H9 (cell line): Measurements from ENCODE around the gene TMC8. TPM values are rescaled to one million over a fixed set of nuclear protein-coding genes. Genes with fewer than 3 reads are reported as not detected.

Source experiments
- DNase-seq: peaks from one replicate; pipeline ENCODE4 v3.0.0-alpha.2; 2017
- H2AFZ ChIP-seq: one replicate; pipeline ENCODE4 v1.6.1; 2013; ENCODE audit warnings: mild to moderate bottlenecking, low read length, control low read depth, moderate library complexity
- H2AK5ac ChIP-seq: 2 replicates; pipeline ENCODE4 v1.6.1; 2013; ENCODE audit warnings: low read length, control low read depth, mixed read lengths; ENCODE audit not compliant: insufficient read length
- H2BK120ac ChIP-seq: one replicate; pipeline ENCODE4 v1.6.1; 2013; ENCODE audit warnings: low read depth, mild to moderate bottlenecking, low read length, control low read depth, inconsistent platforms; ENCODE audit not compliant: poor library complexity, severe bottlenecking
- H2BK12ac ChIP-seq: 2 replicates; pipeline ENCODE4 v1.6.1; 2013; ENCODE audit warnings: low read length, control low read depth, mixed read lengths, low read depth; ENCODE audit not compliant: insufficient read length
- H2BK15ac ChIP-seq: 2 replicates; pipeline ENCODE4 v1.6.1; 2013; ENCODE audit warnings: low read depth, low read length, control low read depth
- H2BK20ac ChIP-seq: one replicate; pipeline ENCODE4 v1.6.1; 2013; ENCODE audit warnings: low read depth, mild to moderate bottlenecking, low read length, control low read depth, inconsistent platforms; ENCODE audit not compliant: poor library complexity, severe bottlenecking
- H2BK5ac ChIP-seq: 2 replicates; pipeline ENCODE4 v1.6.1; 2013; ENCODE audit warnings: low read length, control low read depth, mixed read lengths; ENCODE audit not compliant: insufficient read length
- H3K14ac ChIP-seq: 2 replicates; pipeline ENCODE4 v1.6.1; 2013; ENCODE audit warnings: low read length, control low read depth; ENCODE audit not compliant: insufficient read depth
- H3K18ac ChIP-seq: 2 replicates; pipeline ENCODE4 v1.6.1; 2013; ENCODE audit warnings: low read depth, mild to moderate bottlenecking, mixed read lengths, low read length, control low read depth; ENCODE audit not compliant: insufficient read length
- H3K23ac ChIP-seq: 2 replicates; pipeline ENCODE4 v1.6.1; 2013; ENCODE audit warnings: low read length, control low read depth, mixed read lengths, low read depth; ENCODE audit not compliant: insufficient read length
- H3K23me2 ChIP-seq: 2 replicates; pipeline ENCODE4 v1.6.1; 2013; ENCODE audit warnings: low read depth, mild to moderate bottlenecking, mixed read lengths, low read length, control low read depth; ENCODE audit not compliant: insufficient read length, poor library complexity, severe bottlenecking
- H3K27ac ChIP-seq: 2 replicates; pipeline ENCODE4 v1.5.1; 2013; ENCODE audit warnings: low read length, control low read depth, mixed read lengths, low read depth; ENCODE audit not compliant: insufficient read length
- H3K27me3 ChIP-seq: 2 replicates; pipeline ENCODE4 v1.6.1; 2013; ENCODE audit warnings: low read length, control low read depth, inconsistent platforms; ENCODE audit not compliant: insufficient read depth
- H3K4ac ChIP-seq: 2 replicates; pipeline ENCODE4 v1.6.1; 2013; ENCODE audit warnings: low read depth, mild to moderate bottlenecking, control low read depth, inconsistent platforms, low read length, moderate library complexity
- H3K4me1 ChIP-seq: 2 replicates; pipeline ENCODE4 v1.6.1; 2013; ENCODE audit warnings: low read length, control low read depth, inconsistent platforms; ENCODE audit not compliant: insufficient read depth
- H3K4me2 ChIP-seq: 2 replicates; pipeline ENCODE4 v1.6.1; 2013; ENCODE audit warnings: low read length, control low read depth, mixed read lengths; ENCODE audit not compliant: insufficient read length, insufficient read depth
- H3K56ac ChIP-seq: 2 replicates; pipeline ENCODE4 v1.6.1; 2013; ENCODE audit warnings: low read depth, mild to moderate bottlenecking, mixed read lengths, low read length, control low read depth; ENCODE audit not compliant: insufficient read length
- H3K79me1 ChIP-seq: 2 replicates; pipeline ENCODE4 v1.6.1; 2013; ENCODE audit warnings: low read depth, mild to moderate bottlenecking, moderate library complexity, low read length, control low read depth, inconsistent platforms; ENCODE audit not compliant: insufficient read depth, poor library complexity, severe bottlenecking
- H3K79me2 ChIP-seq: 2 replicates; pipeline ENCODE4 v1.6.1; 2013; ENCODE audit warnings: low read length, control low read depth, inconsistent platforms; ENCODE audit not compliant: insufficient read depth
- H3K9ac ChIP-seq: 2 replicates; pipeline ENCODE4 v1.6.1; 2013; ENCODE audit warnings: low read length, control low read depth, mixed read lengths; ENCODE audit not compliant: insufficient read length; ENCODE audit errors: extremely low read depth
- H3K9me3 ChIP-seq: one replicate; pipeline ENCODE4 v1.6.1; 2013; ENCODE audit warnings: low read depth, low read length, inconsistent platforms; ENCODE audit not compliant: control insufficient read depth
- H3T11ph ChIP-seq: one replicate; pipeline ENCODE4 v1.6.1; 2013; ENCODE audit warnings: mild to moderate bottlenecking, low read length, control low read depth, inconsistent platforms
- H4K20me1 ChIP-seq: one replicate; pipeline ENCODE4 v1.6.1; 2013; ENCODE audit not compliant: control insufficient read depth, insufficient read length, insufficient read depth
- H4K5ac ChIP-seq: 2 replicates; pipeline ENCODE4 v1.6.1; 2013; ENCODE audit warnings: low read depth, mild to moderate bottlenecking, mixed read lengths, low read length, control low read depth; ENCODE audit not compliant: insufficient read length
- H4K8ac ChIP-seq: replicated peaks from 2 replicates; pipeline ENCODE4 v1.6.1; 2013; ENCODE audit warnings: low read length, control low read depth, mixed read lengths, low read depth; ENCODE audit not compliant: insufficient read length
- H4K91ac ChIP-seq: 2 replicates; pipeline ENCODE4 v1.6.1; 2013; ENCODE audit warnings: low read depth, mild to moderate bottlenecking, moderate library complexity, mixed read lengths, low read length, control low read depth; ENCODE audit not compliant: insufficient read length
- H3K27ac Mint-ChIP-seq, 3 experiments: 2 replicates in 2 of 3; 3 replicates in 1 of 3; pipeline ENCODE4 v1.8.0; 2020 to 2021; ENCODE audit warnings: mixed read lengths in 3 of 3, mild to moderate bottlenecking in 1 of 3, moderate library complexity in 1 of 3
- H3K27me3 Mint-ChIP-seq: 2 replicates; pipeline ENCODE4 v1.8.0; 2021; ENCODE audit warnings: low read depth, mild to moderate bottlenecking, moderate library complexity, mixed read lengths
- H3K36me3 Mint-ChIP-seq, 3 experiments: 2 replicates in 2 of 3; 3 replicates in 1 of 3; pipeline ENCODE4 v1.8.0; 2020 to 2021; ENCODE audit warnings: low read depth in 3 of 3, mixed read lengths in 3 of 3; ENCODE audit not compliant: insufficient read depth in 1 of 3
- H3K4me1 Mint-ChIP-seq, 2 experiments: 2 replicates each; pipeline ENCODE4 v1.8.0; 2020; ENCODE audit warnings: mixed read lengths in 2 of 2
- H3K4me3 Mint-ChIP-seq, 2 experiments: 2 replicates in 1 of 2; 3 replicates in 1 of 2; pipeline ENCODE4 v1.8.0; 2020 to 2021; ENCODE audit warnings: mild to moderate bottlenecking in 2 of 2, mixed read lengths in 2 of 2, moderate library complexity in 1 of 2
- H3K9me3 Mint-ChIP-seq, 2 experiments: 2 replicates in 1 of 2; 3 replicates in 1 of 2; pipeline ENCODE4 v1.8.0; 2020; ENCODE audit warnings: mild to moderate bottlenecking in 2 of 2, mixed read lengths in 2 of 2, moderate library complexity in 1 of 2
- WGBS: extraction: QIAGEN DNeasy Blood & Tissue Kit; methylation state at CpG from one replicate; pipeline ENCODE4 v1.1.7; 2013; ENCODE audit warnings: missing lambda C conversion rate, low lambda C conversion rate, mixed read lengths; ENCODE audit not compliant: insufficient read length; ENCODE audit errors: extremely low coverage; 5-methylcytosine and 5-hydroxymethylcytosine counted together
- total RNA-seq: library from RNA; stranded (reverse); gene quantifications from 2 replicates; pipeline ENCODE4 v1.2.1, GENCODE V29; 2021
- TF ChIP-seq, protein P1 (sequence below): fragments of 200-600 bp; sonication (generic); conservative IDR thresholded peaks from 3 replicates; pipeline ENCODE4 v1.8.0; 2021; ENCODE audit warnings: antibody characterized with exemption, mild to moderate bottlenecking

Gene TMC8
- total RNA-seq, 1 experiment from 2014 or later: 1.0 TPM

DNA sequence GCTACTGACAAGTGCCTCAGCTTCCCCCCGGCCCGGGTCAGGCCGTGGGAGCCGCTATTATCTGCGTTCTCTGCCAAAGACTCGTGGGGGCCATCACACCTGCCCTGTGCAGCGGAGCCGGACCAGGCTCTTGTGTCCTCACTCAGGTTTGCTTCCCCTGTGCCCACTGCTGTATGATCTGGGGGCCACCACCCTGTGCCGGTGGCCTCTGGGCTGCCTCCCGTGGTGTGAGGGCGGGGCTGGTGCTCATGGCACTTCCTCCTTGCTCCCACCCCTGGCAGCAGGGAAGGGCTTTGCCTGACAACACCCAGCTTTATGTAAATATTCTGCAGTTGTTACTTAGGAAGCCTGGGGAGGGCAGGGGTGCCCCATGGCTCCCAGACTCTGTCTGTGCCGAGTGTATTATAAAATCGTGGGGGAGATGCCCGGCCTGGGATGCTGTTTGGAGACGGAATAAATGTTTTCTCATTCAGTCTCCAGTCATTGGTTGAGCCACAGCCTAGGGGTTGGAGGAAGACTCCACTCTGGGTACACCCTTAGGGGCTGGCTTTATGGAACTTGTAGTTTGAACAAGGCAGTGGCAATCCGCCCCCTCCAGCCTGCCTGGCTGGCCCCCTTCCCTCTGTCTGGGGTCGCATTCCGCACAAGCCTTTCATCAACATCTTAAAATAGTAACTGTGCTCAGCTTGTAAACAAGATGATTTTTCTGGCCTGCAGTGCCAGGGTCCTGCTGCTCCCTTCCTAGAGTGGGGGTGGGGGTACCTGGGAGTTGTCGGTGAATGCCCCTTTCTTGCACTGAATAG, 41.9 kb downstream of the TMC8 start:
- H3K27ac Mint-ChIP-seq: peak overlapping the region; percentile 62 to 80 (median 64); a peak in 3 of 7 replicates
- WGBS: no CpG with 5 or more reads among the region's 19 CpGs
- Histone ChIP-seq H3K9me3 (no peaks in the 10 kb centered on the region), H4K91ac (no peak overlapping the region), H3K27ac (no peak overlapping the region), H2BK20ac (no peak overlapping the region), H2AK5ac (no peak overlapping the region), H4K8ac (no peak overlapping the region), H3K4me1 (no peaks in the 10 kb centered on the region; the same call in 1 of the 2 replicates), H3K23me2 (no peaks in the 10 kb centered on the region), H3K18ac (no peak overlapping the region), H2AFZ (no peak overlapping the region), H4K5ac (no peak overlapping the region), H3T11ph (no peak overlapping the region), H3K14ac (no peak overlapping the region), H3K27me3 (no peaks in the 10 kb centered on the region), H3K56ac (no peak overlapping the region), H2BK12ac (no peak overlapping the region), H3K4ac (no peak overlapping the region), H3K79me1 (no peaks in the 10 kb centered on the region), H4K20me1 (peaks cover 4% of the 10 kb centered on the region), H2BK15ac (no peak overlapping the region), H3K79me2 (no peaks in the 10 kb centered on the region), H3K23ac (no peak overlapping the region), H2BK5ac (no peak overlapping the region), H2BK120ac (no peak overlapping the region), H3K9ac (no peak overlapping the region), H3K4me2 (no peak overlapping the region)
- DNase-seq: no peak
- no peaks in the 10 kb centered on the region; the same call in 1 of the 2 replicates for H3K27me3 Mint-ChIP-seq
- peak overlapping the region in 1 of 2 experiments; percentile 38; a peak in 2 of 5 replicates for H3K4me3 Mint-ChIP-seq
- H3K4me1 Mint-ChIP-seq: peaks cover 34 to 56% of the 10 kb centered on the region in 2 experiments
- H3K9me3 Mint-ChIP-seq: no peaks in the 10 kb centered on the region
- peaks cover 19 to 50% (median 36%) of the 10 kb centered on the region in 3 experiments for H3K36me3 Mint-ChIP-seq
- TF ChIP-seq, protein P1, sequence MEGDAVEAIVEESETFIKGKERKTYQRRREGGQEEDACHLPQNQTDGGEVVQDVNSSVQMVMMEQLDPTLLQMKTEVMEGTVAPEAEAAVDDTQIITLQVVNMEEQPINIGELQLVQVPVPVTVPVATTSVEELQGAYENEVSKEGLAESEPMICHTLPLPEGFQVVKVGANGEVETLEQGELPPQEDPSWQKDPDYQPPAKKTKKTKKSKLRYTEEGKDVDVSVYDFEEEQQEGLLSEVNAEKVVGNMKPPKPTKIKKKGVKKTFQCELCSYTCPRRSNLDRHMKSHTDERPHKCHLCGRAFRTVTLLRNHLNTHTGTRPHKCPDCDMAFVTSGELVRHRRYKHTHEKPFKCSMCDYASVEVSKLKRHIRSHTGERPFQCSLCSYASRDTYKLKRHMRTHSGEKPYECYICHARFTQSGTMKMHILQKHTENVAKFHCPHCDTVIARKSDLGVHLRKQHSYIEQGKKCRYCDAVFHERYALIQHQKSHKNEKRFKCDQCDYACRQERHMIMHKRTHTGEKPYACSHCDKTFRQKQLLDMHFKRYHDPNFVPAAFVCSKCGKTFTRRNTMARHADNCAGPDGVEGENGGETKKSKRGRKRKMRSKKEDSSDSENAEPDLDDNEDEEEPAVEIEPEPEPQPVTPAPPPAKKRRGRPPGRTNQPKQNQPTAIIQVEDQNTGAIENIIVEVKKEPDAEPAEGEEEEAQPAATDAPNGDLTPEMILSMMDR: no peak
